Mammary epithelial cell (primary cell): ENCODE results near the gene PEX11A.

ENCODE experiments used
- EZH2 ChIP-seq: IDR thresholded peaks from 2 replicates; pipeline ENCODE4 v1.6.1; 2012; ENCODE audit warnings: low read length, inconsistent platforms, borderline replicate concordance
- TF ChIP-seq, protein P1 (sequence below), 2 donors: IDR thresholded peaks in 1 of 2; conservative IDR thresholded peaks in 1 of 2; 2 replicates each; pipeline ENCODE4 v1.5.1; 2011 to 2012; ENCODE audit warnings: inconsistent platforms in 2 of 2, low read length in 2 of 2, mild to moderate bottlenecking in 2 of 2, control low read depth in 1 of 2, low read depth in 1 of 2; ENCODE audit not compliant: insufficient read depth in 1 of 2; ENCODE audit errors: extremely low read depth in 1 of 2

DNA sequence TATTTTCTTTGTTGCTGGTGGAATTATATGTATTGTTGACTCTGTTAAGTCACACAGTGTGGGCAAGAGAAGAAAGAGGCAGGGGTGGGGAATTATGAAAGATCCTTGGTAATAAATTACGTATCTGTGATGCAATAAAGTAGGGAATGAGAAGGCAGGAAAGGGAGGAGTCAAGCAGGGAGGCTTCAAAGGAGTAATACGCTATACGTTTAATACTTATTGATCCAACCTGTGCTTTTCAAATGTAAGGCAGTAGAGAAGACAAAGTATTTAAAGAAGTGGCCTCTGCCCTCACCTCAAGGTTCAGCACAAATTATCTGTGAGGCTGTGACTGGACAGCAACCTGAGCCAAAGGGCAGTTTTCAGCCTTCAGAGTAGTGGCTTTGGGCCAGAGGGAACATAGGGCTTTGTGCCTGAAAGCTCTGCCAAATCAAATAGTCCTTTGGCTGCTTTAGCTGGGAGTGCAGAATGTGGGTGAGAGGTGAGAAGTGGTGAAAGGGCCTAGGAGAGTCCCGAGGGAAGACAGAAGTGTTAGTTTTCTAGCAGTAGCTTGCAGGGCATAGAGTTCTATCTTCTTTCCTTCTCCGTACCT, 10.2 kb downstream of the PEX11A start:
- TF ChIP-seq, protein P1, sequence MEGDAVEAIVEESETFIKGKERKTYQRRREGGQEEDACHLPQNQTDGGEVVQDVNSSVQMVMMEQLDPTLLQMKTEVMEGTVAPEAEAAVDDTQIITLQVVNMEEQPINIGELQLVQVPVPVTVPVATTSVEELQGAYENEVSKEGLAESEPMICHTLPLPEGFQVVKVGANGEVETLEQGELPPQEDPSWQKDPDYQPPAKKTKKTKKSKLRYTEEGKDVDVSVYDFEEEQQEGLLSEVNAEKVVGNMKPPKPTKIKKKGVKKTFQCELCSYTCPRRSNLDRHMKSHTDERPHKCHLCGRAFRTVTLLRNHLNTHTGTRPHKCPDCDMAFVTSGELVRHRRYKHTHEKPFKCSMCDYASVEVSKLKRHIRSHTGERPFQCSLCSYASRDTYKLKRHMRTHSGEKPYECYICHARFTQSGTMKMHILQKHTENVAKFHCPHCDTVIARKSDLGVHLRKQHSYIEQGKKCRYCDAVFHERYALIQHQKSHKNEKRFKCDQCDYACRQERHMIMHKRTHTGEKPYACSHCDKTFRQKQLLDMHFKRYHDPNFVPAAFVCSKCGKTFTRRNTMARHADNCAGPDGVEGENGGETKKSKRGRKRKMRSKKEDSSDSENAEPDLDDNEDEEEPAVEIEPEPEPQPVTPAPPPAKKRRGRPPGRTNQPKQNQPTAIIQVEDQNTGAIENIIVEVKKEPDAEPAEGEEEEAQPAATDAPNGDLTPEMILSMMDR (conservative IDR thresholded peaks at IDR 0.05 in 1 of 2, IDR thresholded peaks at IDR 0.05 in 1 of 2; ENCODE audit: extremely low read depth in 1 of 2, insufficient read depth in 1 of 2, low read depth in 1 of 2, low read length in 2 of 2) = no peak
- no peak for TF ChIP-seq EZH2
